ENCODE measurements around the gene GPR68. TPM values are rescaled to one million over a fixed set of nuclear protein-coding genes. Genes with fewer than 3 reads are reported as not detected.
"Not testable (repeated sequence)": the region's sequence is repeated elsewhere in the genome, so short reads cannot be mapped to it uniquely, and the experiment has no call there.

The GPR68 gene
- total RNA-seq, 1 donor from 2014 or later = 0.16 TPM

DNA sequence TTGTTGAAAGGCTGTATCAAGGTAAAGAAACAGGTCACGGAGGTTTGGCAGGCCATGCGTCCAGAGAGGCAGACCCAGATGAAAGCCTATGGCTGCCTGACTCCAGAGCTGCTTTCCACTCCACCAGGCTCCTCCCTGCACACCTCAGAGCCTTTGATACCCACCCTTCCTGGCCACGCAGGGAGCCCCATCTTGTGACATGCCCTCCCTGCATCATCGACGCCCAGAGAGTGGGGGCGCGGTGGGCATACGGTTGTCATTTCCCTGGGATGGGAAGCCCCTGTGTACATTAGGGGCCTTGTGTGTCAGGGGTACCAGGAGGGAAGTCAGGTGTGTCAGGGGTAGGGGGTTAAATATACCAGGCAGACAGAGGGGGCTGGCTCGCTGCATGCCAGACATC lies 30.3 kb upstream of the GPR68 start:
- ATAC-seq (no peak), DNase-seq (ENCODE audit: missing footprints) (no peak)
- intact Hi-C loops (cut with DNase I) = no loop called here

DNA sequence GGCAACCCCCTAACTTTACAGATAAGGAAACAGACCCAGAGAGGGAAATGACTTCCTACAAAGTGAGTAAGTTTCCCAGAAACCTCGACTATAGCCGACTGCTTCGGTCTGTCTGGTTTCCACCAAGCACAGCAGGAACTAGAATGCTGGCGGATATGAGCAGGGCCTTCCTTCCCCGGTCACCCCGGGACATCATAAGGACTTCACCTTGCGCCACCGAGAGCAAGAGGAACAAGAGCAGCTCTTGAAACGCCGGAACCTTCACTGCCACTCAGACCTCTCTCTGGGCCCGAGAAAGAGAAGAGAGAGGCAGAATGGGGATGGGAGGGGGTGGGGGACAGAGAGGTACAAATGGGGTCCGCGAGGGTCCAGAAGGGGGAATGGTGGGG lies 29.4 kb upstream of the GPR68 start:
- intact Hi-C loops (cut with DNase I) = no loop called here
- DNase-seq (ENCODE audit: missing footprints) = no peak
- no peak for ATAC-seq

DNA sequence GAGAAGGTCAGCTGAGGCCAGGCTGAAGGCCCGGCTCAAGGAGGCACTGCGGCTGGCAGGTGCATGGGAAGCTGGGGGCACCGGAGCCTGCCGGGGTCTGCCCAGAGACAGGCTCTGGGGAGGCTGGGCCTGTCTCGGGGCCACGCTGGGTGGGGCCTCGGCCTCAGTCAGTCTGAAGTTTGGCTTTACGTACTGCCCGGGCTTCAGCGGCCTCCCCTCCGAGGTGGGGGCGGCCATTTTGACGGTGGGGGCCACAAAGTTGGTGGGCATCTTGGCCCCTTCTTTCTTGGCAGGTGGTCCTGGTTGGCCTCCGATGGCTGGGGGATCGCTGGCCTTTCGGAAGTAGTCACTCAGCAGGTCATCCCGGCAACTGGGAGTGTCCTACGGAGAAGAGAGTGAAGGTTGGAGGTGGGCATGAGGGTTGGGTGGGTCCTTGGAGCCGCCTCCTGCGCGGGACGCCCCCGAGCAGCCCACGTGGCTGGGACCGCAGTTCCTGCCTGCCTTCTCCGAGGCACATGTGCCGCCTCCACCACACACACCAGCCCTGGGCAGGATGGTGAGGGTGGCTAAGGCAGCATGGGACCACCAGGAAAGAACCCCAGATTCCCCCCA lies 28.9 kb upstream of the GPR68 start:
- intact Hi-C loops (cut with DNase I) = no loop called here
- DNase-seq (ENCODE audit: missing footprints) = no peak
- ATAC-seq = no peak

DNA sequence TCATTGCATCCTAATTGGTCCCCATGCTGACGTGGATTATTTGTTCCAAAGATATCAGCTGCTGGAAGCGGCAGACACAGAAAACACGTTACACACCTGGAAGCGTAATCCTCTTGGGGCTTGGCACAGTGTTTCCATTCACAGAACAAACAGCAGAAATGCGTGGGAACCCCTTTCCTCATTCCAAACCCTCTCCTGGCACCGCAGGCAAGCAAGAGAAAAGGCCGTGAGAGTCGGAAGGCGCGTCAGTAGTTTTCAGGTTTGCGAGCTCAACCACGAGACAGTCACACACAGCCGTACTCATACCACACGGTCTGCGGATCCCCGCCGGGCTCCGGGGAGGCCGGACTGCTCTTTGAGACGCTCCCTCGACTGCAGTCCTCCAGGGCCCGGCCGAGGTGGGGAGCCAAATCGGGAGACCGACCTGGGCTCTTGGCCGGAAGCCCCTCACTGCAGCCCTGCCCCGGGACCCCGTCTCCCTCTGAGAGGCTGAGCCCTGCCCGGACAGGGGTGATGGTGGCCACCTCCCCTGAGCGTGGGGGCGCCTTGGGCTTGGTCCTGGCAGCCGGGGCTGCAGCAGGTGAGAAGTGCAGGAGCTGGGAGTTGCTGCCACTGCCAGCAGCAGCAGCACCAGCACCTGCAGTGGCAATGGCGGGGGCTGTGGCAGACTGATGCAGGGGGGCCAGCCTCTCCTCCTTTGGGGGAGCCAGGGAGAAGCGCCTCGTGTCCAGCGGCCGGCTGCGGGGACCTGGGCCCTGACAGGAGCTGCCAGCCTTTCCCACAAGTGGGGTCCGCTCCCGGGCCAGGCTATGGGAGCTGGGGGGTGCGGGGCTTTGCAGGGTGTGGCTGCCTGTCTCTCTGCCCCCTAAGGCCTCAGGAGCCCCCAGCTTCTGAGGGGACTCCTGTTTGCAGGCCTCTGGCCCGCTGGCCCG lies 28.1 kb upstream of the GPR68 start:
- intact Hi-C loops (cut with DNase I) = no loop called here
- no peak for ATAC-seq
- DNase-seq (ENCODE audit: missing footprints) = no peak

DNA sequence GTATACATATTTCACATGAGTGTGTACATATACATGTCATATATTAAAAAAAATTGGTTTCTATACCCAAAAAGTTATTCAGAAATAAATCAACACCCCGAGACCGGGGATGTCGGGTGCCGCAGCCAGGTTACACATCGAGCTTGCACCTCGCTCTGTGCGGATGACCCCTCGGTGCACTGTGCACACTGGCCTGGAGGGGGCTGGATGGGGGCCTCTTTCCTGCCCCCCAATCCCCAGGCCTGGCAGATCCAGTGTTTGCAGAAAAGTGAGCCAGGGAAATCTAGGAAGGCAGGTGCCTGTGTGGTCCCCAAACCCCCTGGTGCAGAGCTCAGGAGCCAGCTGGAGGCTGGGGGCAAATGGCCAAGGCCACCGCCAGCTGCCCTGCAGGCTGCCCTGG lies 27.1 kb upstream of the GPR68 start:
- intact Hi-C loops (cut with DNase I) = no loop called here
- ATAC-seq = no peak
- DNase-seq (ENCODE audit: missing footprints) = no peak

DNA sequence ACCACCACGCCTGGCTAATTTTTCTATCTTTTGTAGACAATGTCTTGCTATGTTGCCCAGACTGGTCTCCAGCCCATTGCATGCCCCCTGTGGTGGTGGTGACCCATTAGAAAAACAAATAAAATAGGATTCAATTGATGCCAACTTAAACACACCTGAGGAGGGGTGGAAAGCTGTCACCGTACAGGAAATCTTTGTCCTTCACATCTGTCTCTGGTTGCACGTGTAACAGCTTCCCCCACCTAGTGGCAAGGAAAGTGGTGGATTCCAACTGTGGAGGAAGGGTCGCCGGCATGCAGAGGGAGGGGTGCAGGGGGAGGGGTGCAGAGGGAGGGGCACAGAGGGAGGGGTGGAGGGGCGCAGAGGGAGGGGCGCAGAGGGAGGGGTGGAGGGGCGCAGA lies 26.1 kb upstream of the GPR68 start:
- intact Hi-C loops (cut with DNase I) = no loop called here
- ATAC-seq = no peak
- no peak for DNase-seq (ENCODE audit: missing footprints)

DNA sequence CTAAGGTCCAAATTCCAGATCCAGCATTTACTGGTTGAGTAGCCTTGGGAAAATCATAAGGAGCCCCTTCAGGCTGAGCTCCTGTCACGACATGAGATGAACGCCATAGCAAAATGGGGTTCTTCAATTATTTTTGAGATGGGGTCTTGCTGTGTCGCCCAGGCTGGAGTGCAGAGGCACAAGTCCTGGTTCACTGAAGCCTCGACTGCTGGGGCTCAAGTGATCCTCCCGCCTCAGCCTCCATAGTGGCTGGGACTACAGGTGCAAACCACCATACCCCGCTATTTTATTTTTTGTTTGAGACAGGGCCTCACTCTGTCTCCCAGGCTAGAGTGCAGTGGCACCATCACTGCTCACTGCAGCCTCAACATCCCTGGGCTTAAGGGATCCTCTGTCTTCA lies 25.7 kb upstream of the GPR68 start:
- intact Hi-C loops (cut with DNase I) = no loop called here
- no peak for DNase-seq (ENCODE audit: missing footprints)
- no peak for ATAC-seq

DNA sequence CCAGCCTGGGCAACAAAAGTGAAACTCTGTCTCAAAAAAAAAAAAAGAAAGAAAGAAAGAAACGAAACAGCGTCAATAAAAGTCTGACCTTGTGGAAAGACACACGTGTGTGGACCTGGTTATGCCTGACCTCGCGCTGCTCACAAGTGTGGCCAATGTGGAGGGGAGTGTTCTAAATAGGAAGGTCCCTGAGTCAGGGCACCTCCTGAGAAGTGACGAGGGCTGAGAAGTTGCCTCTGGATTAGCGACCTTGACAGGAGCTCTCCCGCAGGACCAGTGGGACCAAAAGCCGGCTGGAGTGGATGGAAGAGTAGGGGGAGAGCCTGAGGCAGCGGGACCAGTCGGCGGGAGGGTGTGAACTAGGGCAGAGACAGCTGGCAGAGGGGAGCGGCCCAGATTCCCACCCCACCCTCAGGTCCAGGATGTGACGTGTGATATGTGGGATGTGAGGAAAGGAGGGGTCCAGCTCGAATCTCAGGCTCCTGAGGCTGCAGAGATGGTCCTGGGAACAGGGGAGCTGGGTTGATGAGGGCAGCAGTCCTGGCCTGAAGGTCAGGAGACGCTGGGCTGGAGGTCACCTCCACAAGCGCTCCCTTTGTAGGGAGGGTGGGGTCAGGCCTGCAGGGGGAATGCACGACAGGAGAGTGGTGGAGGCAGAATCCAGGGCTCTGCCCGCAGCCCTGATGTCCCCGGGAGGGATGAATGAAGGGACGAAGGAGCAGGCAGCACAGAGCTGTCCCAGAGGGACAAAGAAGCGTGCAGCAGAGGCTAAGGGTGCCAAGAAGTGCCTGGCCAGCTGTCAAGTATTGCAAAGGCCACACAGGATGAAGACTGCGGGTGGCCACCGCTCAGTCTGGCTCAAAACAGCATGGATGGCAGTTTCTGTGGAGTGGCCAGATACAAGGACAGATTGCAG lies 24.8 kb upstream of the GPR68 start:
- intact Hi-C loops (cut with DNase I) = no loop called here
- ATAC-seq = peak; percentile 68
- DNase-seq (ENCODE audit: missing footprints) = peak; percentile 77

DNA sequence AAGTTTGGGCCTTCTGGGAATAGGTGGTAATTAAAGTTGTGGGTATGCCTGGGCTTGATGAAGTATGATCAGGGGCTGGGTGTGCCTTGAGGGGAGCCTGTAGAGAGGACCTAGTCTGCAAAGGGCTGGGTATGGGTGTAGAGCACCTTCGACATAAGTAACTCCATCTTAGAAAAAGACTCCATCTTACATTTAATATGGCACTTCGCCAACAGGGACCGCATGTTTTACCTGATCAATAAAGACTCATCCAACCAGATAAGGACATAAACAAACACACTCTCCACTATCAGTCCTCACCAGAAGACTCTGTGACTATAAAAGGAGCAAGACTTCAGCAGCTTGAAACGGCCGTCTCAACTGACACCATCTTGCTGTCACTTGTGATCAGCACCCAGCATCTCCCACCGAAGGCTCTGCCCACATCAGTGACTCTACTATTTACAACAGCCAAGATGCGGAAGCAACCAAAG lies 23.5 kb upstream of the GPR68 start:
- intact Hi-C loops (cut with DNase I) = no loop called here
- no peak for ATAC-seq
- no peak for DNase-seq (ENCODE audit: missing footprints)

DNA sequence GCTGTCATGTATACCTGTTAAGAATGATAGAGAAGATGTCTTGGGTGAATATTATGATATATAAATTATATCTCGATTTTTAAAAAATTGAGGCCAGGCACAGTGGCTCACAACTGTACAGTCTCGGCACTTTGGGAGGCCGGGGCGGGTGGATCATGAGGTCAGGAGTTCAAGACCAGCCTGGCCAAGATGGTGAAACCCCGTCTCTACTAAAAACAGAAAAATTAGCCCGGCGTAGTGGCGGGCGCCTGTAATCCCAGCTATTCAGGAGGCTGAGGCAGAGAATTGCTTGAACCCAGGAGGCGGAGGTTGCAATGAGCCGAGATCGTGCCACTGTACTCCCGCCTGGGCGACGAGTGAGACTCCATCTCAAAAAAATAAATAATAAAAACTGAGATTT lies 21.8 kb upstream of the GPR68 start:
- DNase-seq (ENCODE audit: missing footprints); intact Hi-C loops (cut with DNase I); ATAC-seq: not testable (repeated sequence)

DNA sequence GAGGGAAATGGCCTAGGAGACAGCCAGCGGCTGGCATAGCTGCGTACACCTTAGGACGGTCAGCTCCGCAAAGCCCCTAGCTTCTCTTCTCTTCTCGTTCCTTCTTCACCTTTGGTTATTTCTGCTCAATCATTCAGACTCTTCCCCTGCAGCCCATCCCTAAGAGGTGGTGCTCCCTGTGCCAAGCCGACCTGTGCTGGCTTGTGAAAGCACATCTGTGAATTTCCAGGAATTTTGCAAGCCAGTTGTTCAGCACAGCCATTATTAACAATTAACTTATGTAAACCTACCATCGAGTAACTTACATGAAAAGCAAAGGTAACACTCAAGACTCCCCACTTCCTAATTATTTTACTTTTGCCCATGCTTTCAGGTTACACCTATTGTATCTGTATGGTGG lies 20.9 kb upstream of the GPR68 start:
- DNase-seq (ENCODE audit: missing footprints) (no peak), ATAC-seq (no peak)
- intact Hi-C loops (cut with DNase I) = no loop called here

DNA sequence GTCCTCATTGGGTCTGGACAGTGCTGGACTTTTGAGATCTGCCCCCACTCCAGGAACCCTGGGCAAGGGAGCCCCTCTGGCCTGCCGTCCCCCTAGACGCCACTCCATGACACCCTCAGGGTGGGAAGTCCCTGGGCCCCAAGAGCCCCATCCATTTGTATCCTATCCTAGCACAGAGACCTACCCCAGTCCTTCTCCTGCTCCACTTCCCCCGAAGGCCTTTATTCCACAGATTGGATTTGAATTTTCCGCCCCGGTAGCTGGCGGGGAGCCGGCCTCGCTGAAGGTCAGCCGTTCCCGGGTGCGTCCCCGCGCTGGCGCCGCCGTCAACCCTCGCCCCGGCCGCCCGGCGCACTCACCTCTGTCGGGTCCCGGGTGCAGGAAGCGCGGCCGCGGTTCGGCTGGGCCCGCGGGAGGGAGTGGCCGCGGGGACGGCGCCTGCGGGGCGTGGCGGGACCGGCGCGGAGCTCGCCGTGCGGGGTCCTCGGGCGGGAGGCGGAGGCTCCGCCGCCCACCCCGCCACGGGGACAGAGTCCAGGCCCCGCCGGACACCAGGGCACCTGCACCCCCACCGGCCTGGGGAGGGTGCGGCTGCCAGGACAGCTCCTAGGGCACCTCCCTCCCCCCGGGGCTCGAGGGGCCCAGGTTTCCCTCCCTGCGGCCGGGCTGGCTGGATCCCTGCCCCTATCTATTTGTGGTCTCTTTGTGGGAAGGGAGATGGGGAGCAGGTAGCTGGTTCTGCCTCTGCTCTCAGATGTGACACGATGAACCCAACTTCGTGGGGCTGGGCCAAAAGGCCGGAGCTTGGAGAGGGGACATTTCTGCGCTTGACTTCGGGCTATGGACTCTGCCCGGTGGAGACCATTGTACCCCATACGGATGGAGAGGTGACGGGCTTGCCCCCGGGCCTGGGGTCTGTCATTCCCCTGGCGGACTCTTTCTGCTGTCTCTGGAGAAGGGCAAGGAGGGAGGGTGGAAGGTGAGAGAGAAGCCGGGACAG lies 19.9 kb upstream of the GPR68 start:
- ATAC-seq (peak; percentile 33), DNase-seq (ENCODE audit: missing footprints) (no peak)
- intact Hi-C loops (cut with DNase I) = no loop called here

DNA sequence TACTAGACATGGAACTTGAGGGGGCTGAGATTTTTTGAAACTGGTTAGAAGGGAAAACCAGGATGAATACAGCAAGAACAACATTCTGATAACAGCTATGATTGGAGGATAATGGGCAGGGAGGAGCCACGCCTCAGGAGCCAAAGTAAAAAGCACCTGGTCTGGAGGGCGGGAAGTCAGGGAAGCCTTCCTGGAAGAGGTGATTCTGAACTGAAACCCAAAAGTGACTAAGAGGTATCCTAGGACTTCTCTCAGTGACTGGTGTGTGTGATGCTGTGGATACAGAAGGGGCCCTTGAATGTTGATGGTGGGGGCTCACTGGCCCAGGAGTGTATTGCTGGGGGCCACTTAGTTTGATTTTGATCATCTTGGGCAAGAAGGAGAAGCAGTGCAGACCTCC lies 18.8 kb upstream of the GPR68 start:
- ATAC-seq (no peak), DNase-seq (ENCODE audit: missing footprints) (no peak)
- intact Hi-C loops (cut with DNase I) = no loop called here

DNA sequence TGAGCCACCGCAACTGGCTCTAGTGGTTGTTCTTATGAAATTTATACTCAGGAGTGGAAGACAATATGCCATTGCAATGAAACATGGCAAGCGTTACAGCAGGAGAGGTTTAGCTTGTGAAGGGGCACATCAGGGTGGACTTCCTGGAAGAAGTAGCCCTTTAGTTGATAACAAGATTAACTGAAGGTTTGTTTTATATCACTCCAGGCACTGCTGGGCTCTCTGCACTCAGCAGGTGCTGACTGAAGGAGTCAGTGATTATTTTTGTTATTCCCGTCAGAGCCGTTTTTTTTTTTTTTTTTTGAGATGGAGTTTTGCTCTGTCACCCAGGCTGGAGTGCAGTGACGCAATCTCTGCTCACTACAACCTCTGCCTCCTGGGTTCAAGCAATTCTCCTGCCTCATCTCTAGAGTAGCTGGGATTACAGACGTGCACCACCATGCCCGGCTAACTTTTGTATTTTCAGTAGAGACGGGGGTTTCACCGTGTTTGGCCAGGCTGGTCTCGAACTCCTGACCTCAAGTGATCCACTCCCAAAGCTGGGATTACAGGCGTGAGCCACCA lies 17.6 kb upstream of the GPR68 start:
- ATAC-seq = no peak
- intact Hi-C loops (cut with DNase I) = no loop called here

DNA sequence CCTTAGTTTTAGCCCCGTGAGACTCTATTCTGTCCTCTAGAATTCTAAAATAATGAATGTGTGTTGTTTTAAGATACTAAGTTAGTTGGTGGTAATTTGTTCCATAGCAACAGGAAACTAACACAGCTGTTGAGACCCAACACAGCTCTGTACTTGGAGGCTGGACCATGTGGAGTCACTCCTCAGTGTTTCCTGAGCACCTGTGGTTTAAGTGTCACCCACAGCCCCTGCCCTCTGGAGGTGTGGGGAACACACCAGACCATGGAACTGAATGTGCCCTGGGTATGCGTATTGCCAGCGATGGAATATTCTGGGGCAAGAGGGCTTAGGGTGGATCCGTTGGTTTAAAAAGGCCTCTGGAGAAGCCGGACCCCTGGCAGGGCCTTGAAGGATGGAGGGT lies 16.6 kb upstream of the GPR68 start:
- no peak for ATAC-seq
- DNase-seq (ENCODE audit: missing footprints) = no peak
- intact Hi-C loops (cut with DNase I) = no loop called here

More for the DNA sequence above, 17.6 kb upstream of the GPR68 start:
- no peak for DNase-seq (ENCODE audit: missing footprints)

DNA sequence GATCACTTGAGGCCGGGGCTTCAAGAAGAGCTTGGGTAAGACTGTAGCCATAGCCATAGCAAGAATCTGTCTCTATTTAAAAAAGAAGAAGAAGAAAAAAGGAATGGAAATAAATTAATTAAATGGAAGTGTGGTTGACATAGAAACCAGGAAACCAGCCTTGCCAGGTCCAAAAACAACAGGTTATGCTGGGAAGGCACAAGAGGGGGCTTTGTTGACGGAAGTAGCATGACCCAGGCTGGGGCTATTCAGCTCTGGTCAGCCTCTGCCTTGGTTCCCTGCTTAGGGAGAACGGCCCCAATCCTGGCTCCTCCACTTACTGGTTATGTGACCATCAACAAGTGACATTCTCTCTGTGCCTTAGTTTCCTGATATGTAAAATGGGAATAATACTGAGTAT lies 14.4 kb upstream of the GPR68 start:
- ATAC-seq (no peak), DNase-seq (ENCODE audit: missing footprints) (no peak)
- intact Hi-C loops (cut with DNase I) = no loop called here

DNA sequence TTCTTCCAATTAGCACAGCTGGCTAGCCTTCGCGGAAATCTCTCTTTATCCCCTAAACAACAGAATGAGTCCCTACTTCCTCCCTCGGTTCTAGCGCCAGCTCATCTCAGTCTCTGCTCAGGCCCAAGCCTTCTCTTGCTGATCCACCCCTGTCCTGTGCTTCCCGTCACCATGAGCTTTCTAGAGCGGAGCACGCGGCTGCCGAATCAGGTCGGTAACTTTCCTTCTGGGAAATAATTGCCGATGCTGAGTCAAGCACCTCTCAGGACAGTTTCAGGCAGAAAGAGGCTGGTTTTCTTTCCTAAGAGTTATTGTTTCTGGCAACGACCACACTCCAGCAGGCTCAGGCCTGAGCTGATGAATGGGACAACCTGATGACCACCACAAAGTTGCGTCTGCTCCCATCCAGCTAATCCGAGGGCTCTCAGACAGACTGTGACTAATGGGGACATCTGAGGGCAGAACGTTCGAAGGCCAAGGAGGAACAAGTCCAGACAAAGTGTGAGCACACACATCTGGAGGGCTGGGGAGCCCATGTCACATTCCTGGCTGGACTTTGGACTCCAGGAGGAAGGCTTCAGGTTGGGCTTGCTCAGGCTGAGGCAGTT lies 13.6 kb upstream of the GPR68 start:
- DNase-seq (ENCODE audit: missing footprints) (no peak), ATAC-seq (peak; percentile 75)
- intact Hi-C loops (cut with DNase I) = no loop called here

All from Right ventricle myocardium inferior (tissue), 1 donor.